ENCODE measurements around the gene LRP8. TPM values are rescaled to one million over a fixed set of nuclear protein-coding genes. Genes with fewer than 3 reads are reported as not detected.

The LRP8 gene
- total and polyA plus RNA-seq, 9 of the 15 experiments (the other 6 are each of a cell fraction or from before 2014, with no cell fraction given) = 7.1 to 56.1 (median 31.3) TPM

GRCh38 chr1:53326088-53326597, 1.7 kb downstream of the LRP8 start (continued):
- TF ChIP-seq ZBTB33 (CRISPR knock-in tag; IDR thresholded peaks at IDR 0.05) = 0 out of 2 replicates have a peak, but pooled peaks have one; percentile 37
- no peak for TF ChIP-seq BRF2 (IDR thresholded peaks at IDR 0.05; ENCODE audit: borderline replicate concordance, insufficient read depth, insufficient read length)
- no peak for TF ChIP-seq ZNF707 (CRISPR knock-in tag; conservative IDR thresholded peaks at IDR 0.05)
- no peak for TF ChIP-seq HNRNPL (IDR thresholded peaks at IDR 0.05; ENCODE audit: low read depth, low read length)
- TF ChIP-seq HCFC1 (IDR thresholded peaks at IDR 0.05; ENCODE audit: low read depth, low read length) = peak; percentile 48
- TF ChIP-seq CBX1 (IDR thresholded peaks at IDR 0.05; ENCODE audit: low read depth) = peak; percentile 47; the same call in 1 of the 2 replicates
- no peak for TF ChIP-seq CREBBP (IDR thresholded peaks at IDR 0.05; ENCODE audit: low read depth, low read length)
- no peak for TF ChIP-seq NELFE (IDR thresholded peaks at IDR 0.05; ENCODE audit: insufficient read depth, insufficient read length)
- TF ChIP-seq IRF9 (tag; IDR thresholded peaks at IDR 0.05) = no peak
- TF ChIP-seq SMARCA4 (IDR thresholded peaks at IDR 0.05) = peak; percentile 83; the same call in 1 of the 2 replicates
- peak; percentile 75 for TF ChIP-seq ARID1B (IDR thresholded peaks at IDR 0.05)
- TF ChIP-seq ZHX1 (conservative IDR thresholded peaks at IDR 0.05; ENCODE audit: low read length) = no peak
- no peak; the same call in 1 of the 2 replicates for TF ChIP-seq TRIM28 (IDR thresholded peaks at IDR 0.05)
- no peak for TF ChIP-seq MEIS2 (IDR thresholded peaks at IDR 0.05; ENCODE audit: partially characterized antibody)
- no peak for TF ChIP-seq ZBTB9 (CRISPR knock-in tag; IDR thresholded peaks at IDR 0.05)
- TF ChIP-seq PHB (CRISPR knock-in tag; IDR thresholded peaks at IDR 0.05) = no peak
- no peak for TF ChIP-seq ZNF224 (CRISPR knock-in tag; IDR thresholded peaks at IDR 0.05)
- no peak for TF ChIP-seq MTA2 (IDR thresholded peaks at IDR 0.05; ENCODE audit: low read depth)
- no peak for TF ChIP-seq MTF1 (CRISPR knock-in tag; IDR thresholded peaks at IDR 0.05; ENCODE audit: borderline replicate concordance)
- TF ChIP-seq ZNF778 (CRISPR knock-in tag; IDR thresholded peaks at IDR 0.05) = no peak

Data from K562 (cell line).